HG02852 (cell line): ENCODE measurements around the gene BST2.

Experiments
- ATAC-seq: cut with Tn5 transposase; IDR thresholded peaks from one replicate; pipeline ENCODE4 v1.9.1; 2021; ENCODE audit warnings: mild to moderate bottlenecking, moderate library complexity; ENCODE audit not compliant: unreplicated experiment

Gene BST2

DNA sequence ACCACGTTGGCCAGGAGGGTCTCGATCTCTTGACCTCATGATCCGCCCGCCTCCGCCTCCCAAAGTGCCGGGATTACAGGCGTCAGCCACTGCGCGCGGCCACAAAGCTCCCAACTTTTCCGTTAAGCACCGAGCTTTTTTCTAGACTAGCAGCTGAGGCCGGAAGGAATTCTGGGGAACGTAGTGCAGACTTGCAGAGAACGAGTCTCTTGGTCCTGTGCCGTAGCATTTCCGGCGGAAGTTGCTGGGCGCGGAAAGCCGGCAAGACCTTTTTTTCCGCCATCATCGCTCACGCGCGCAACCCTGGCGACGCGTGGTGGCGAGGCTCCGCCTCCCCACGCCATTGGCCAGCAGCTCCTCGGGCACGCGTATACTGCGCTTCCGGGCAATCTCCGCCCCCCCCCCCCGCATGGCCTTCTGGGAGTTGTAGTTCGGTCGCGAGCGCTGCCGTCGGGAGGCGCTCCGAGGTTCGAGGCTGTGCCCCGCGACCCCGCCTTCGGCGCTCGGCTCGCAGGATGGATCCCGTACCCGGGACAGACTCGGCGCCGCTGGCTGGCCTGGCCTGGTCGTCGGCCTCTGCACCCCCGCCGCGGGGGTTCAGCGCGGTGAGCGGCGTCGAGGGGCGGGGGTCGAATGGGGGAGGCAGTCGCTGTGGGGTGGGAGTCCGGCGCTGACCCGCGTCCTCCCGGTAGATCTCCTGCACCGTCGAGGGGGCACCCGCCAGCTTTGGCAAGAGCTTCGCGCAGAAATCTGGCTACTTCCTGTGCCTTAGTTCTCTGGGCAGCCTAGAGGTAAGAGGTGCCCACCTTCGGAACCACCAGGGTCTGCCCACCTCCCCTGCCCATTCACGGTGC lies 14.4 kb upstream of the BST2 start, which contains the start of gene MVB12A:
Gene MVB12A, plus strand, starts transcription at position 427 of the 854 bp plus-strand sequence. Its CDS starts 89 bp downstream, at position 516.
- peak; percentile 88 for ATAC-seq

DNA sequence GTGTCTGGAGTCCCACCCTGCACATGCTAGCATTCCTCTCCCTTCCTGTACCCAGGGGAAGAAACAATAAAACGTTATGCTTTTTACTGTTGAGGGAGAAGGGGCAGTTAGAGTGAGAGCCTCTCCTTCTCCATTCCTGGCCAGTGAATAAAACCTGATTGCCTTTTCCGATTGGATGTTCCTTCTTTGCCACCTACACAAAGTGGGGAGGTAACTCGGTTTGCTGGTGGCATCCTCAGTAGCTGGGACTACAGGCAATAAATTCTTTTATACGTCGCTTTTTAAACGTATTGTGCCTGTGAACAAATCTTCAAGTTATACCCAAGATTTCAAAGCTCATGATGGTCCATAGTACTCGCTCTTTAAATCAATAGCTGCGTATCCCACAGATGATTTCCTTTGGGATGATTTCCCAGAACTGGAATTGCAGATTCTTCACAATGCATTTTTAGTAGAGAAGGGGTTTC lies 13.8 kb upstream of the BST2 start:
- no peak for ATAC-seq

DNA sequence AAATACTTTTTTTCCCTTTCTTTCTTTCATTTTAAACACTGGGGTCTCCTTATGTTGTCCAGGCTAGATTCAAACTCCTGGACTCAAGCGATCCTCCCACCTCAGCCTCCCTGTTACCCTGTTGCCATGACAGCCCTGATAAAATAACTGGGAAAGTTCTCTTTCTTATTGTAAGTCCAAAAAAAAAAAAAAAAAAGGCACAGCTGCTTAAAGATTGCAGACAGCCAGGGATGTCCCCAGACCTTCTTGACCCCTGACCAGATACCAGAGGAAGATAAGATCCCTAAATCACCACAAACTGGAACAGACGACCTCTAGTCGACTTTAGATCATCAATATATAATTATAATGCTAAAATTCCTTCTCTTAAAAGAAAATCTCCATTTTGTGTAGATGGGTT lies 13.3 kb upstream of the BST2 start:
- no peak for ATAC-seq

DNA sequence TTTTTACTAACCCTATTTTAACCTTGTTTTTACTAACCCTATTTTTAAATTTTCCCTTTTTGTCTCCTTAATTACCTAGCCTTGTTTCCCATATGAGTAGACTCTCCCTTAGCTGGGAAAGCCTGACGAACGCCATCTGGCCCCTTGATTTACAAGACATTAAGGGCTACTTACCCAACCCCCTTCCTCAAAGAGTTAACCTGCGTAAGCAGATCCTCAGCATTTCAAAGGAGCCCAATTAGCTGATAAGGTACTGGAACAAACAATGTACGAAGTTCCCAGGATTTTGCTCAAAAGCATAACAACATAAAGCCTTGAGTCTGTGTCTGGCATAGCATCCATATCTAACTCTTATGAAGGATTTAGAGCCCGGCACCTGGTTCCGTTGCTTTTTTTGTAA lies 9.7 kb upstream of the BST2 start:
- no peak for ATAC-seq

DNA sequence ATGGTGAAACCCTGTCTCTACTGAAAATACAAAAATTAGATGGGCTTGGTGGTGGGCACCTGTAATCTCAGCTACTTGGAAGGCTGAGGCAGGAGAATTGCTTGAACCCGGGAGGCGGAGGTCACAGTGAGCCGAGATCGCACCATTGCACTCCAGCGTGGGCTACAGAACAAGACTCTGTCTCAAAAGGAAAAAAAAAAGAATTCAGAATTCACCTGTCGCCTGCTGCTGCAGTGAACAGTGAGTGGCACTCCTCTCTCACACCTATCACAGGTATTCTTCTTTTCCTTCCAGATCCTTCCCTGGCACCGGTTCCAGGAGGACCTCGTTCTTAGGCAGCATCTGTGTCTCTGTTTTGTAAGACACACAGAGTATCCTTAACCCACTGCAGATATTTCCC lies 8.7 kb upstream of the BST2 start:
- no peak for ATAC-seq

DNA sequence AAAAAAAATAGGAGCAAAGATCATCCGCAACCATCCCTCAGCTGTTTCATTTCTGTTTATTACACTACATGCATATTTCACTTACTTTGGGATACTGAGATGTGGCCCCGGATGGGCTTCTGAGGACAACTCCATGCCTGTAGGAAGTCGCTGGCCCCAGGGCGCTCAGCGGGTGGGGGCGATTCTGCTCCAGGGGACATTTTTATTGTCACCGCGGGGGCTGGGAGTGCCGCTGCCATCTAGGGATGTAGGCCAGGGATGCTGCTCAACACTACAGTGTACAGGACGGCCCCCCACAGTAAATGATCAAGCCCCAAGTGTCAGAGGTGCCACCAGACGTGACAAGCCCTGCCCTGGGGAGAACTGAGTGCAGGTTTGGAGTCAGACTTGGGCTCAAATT lies 6.4 kb upstream of the BST2 start:
- ATAC-seq = no peak

DNA sequence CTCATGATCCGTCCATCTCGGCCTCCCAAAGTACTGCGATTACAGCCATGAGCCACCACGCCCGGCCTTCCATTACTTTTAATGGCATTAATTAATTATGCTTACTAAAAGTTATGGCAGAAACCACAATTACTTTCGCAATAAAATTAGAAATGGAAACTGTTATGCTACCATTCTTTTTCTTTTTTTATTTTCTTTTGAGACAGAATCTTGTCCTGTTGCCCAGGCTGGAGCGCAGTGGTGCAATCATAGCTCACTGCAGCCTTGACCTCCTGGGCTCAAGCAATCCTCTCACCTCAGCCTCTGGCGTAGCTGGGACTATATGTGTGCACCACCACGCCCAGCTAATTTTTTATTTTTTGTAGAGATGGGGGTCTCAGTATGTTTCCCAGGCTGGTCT lies 4.6 kb upstream of the BST2 start:
- ATAC-seq = no peak

DNA sequence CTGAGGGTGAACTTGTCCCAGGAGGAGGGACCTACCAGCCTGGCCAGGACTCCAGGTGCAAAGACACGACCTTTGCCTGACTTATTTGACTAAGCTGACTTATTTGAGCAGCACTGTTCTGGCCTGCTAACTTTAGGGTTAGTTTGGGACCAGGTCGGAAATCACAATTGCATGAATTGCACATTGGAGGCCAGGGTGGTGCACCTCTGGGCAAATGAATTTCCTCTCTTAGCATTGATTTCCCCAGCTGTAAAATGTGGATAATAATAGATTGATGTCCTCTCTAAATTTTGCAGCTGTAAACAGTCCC lies 1.4 kb upstream of the BST2 start:
- ATAC-seq = no peak

DNA sequence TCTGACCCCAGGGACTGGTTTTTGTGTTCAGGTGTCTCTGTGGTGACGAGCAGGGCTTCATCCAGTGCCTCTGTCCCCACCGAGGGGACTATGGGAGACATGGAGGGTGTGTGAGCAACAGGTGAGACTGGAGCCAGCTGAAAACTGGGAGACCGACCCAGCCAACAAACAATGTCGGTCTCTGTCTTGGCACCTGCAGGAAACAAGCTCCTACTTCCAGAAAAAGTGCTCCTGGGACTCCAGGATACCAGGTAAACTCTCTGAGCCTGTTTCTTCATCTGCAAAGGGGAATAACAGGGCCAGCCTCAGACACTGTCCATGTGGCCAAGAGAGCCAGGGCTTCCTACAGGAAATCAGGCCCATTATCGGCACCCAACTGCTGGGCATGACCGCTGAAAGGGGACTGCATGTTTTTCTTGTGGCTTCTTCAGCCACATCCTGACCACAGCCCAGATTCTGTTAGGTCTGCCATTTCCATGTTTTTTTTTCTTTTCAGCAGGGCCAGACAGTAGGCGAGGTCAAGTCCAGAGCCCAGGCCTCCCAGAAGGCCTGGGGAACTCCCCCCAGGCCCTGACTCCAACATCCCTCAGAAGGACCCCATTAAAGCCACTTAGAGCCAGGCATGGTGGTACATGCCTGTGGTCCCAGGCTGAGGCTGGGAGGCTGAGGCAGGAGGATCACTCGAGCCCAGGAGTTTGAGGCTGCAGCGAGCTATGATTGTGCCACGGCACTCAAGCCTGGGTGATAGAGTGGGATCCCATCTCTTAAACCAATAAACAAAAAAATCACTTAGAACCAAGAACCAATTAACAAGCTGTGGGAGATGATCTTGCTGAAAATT lies 836 bp upstream of the BST2 start:
- ATAC-seq = no peak

DNA sequence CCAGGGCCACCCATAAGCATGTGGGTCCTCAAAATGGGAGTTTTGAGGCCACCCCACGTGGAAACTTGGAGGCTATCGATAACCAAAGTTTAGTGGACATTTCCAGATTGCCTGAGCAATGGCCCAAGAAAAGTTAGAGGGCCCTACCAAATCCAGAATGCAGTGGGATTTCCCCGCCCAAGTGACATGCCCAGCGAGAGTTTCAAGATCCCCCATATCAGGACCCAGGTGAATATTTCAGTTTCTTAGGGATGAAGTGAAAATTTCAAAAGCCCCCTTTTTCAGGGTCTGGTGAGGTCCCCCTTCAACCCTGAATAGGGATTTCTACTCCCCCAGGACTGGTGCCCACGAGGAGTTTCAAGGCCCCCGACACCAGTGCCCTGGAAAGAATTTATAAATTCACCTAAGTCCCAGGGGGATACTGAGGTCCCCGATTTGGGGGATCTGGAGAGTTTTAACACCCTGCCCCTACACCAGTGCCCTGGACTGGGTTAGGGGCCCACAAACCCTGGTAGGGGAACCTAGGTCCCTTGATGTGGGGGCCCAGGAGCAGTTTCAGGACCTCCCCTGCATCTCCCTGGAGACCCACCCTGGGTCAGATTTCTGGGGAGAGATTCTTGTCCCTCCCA lies 695 bp downstream of the BST2 start:
- no peak for ATAC-seq

DNA sequence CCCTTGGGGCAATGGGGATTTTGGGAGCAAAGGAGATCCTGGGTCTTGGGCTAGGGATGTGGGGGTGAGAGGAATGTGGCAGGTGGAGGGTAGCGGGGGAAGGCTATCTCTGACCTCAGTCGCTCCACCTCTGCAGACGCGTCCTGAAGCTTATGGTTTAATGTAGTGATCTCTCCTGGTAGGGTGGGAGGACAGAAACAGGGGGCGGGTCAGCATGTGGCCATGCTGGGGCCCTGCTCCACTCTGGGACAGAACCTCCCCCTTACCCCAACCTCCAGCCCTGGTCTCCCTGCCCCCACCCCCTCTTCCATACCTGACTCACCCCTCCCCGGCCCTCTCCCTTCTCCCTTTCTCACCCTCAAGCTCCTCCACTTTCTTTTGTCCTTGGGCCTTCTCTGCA lies 1.4 kb downstream of the BST2 start:
- ATAC-seq = no peak

DNA sequence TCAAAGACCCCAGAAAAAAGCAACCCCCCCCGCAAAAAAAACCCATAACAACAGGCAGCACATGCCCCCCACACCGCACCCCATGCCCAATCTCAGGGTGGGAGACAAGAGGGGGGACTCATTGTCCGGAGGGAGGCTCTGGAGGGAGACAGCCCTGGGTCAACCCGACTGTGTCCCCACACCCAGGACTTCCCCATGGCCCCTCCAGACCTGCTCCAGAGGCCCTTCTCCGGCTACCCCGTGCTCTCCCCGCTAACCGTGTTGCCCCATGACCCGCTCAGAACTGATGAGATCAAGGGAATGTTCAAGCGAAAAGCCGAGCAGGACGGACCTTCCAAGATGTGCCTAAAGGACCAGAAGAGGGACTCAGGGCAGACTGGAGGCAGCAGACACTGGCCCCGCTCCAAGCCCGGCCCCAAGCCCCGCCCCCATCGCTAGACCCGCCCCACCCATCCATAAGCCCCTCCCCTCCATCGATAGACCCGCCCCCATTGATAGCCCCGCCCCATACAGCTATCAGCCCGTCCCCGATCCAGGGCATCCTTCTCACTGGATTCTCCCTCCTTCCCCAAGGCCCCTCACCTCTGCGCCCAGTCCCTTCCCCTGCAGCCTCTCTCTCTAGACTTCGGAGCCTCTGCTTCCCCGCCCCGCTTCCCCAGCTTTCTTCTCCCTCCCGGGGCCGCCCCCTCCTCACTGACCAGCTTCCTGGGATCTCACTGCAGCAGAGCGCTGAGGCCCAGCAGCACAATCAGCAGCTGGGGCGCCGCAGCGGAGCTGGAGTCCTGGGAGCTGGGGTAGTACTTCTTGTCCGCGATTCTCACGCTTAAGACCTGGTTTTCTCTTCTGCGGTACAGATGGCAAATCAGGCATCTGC lies 2.2 kb downstream of the BST2 start:
- no peak for ATAC-seq

DNA sequence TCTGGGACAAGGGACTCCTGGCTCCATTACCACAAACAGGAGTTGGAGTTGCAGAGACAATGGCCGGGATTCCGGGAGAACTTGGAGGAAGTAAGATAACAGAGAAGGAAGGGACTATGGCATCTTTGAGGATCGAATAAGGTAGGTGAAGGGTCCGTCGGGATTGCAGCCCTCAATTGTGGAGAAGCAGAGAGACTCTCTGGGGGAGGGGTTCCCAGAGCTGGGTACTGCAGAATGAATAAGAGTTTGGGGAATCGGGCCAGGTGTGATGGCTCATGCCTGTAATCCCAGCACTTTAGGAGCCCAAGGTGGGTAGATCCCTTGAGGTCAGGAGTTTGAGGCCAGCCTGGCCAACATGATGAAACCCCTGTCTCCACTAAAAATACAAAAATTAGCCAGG lies 3.8 kb downstream of the BST2 start:
- ATAC-seq = no peak

DNA sequence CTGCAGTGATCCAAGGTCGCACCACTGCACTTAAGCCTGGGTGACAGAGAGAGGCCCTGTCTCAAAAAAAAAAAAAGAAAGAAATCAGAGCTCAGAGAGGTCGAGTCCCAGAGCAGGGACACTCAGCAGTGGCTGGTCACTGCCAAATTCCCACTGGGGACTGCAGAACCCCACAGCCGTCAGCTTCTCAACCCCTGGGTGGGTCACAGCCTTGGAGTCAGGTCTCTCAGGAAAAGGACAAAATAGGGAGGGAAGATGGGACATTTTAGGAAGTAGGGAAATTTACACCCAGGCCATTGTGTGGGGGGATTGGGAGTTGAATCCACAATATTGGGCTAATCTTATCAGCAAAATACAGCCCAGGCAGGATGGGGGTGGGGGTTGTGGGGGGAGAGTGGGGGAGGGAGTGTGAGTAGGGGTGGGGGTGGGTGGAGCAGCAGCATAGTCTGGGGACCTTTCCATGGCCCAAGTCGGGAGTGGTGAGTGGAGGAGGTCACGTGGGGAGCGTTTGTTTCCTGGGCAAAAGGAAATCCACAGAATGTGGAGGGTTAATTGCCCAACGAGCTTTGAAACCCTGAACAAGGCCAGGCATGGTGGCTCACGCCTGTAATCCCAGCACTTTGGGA lies 6.4 kb downstream of the BST2 start:
- no peak for ATAC-seq

DNA sequence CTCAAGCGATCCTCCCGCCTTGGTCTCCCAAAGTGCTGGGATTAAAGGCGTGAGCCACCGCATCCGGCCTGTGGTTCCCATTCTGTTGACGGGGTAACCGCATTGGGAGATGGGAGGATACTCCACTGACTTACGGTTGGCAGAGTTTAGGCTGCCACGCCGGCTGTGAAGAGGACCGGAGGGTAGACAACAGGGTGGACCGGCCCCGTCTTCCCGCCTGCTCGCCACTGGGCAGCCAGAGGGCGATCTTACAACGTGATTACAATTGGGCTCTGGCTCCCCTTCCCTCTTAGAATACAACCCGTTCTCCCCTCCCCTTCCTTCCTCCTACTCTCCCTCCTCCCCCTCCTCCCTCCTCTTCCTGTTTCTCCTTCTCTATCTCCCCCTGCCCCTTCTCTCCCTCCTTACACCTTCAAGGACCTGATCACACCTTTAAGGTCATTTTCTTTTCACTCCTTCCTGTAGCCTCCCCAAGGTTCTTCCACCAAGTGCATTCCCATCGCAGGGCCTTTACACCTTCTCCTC lies 10.5 kb downstream of the BST2 start:
- no peak for ATAC-seq

DNA sequence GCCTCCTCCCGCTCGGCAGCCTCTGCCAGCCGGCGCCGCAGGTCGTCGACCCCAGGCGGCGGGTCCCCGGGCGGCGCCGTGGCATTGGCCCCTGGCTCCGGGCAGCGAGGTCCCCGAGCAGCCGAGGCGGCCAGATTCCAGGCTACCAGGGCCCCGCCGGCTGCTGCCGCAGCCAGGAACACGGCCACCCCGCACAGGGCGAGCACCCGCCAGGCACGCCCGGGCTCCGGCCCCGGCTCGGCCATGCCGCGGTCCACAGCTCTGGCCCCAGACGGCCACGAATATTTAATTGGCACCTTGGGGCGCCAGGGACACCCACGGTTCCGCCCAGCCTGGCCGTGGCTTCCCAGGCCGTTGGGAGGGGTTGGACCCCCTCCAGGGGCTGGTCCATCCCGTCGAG lies 11.5 kb downstream of the BST2 start, which contains the start of gene CCDC194:
Gene CCDC194, minus strand, starts transcription at position 283 of the 400 bp plus-strand sequence. Its CDS starts 38 bp downstream, at position 245.
- ATAC-seq = no peak

DNA sequence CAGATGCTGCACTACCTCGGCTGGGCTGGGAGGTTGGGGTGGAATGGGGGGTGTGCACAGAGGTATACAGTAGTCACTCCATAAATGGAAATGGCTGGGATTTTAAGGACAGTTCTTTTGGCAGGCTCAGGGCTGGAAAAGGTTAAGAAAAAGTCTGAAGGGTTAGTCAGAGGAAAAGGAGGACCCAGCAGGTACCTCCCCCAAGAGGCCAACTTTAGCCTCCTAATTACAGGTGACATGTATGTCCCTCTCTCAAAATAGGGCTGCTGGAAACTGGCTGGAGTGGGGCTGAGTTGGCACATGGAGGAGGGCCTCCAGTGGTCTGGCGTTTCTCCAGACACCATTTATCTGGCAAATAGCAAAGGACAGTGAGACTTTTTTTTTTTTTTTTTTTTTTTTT lies 12.4 kb downstream of the BST2 start:
- no peak for ATAC-seq

DNA sequence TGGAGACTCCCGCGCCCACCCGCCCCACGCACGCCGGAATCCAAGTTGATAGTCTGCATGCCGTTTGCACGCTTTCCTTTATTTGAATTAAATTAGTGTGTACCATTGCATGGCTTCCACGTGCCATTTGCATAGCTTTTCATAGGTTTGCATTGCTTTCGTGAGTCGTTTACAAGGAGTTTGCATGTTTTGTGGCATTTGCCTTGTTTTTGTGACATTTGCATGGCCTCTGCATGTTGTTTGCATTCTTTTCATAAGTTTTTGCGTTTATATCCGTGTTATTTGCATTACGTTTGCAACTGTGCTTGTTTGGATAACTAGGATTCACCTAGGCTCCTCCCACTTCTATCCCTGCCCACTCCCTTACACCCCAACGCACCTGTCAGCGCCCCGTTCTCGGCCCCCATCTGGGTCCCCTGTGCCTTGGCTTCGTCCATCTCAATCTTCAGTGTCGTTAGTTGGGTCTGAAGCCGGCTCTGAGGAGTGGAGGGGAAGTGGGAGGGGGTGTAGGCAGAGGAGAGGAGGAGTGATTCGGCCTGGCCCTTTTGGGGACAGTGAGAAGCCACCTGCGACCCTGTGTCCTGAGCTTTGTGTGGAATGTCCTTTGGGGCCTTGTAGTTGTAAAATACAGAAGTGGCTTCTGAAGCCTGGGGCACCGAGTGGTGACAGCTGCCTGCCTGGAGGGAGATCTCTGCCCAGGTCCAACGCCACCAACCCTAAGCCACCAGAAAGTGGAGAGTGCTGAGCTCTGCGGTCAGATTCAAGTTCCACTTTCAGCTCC lies 13.9 kb downstream of the BST2 start:
- peak; percentile 18 for ATAC-seq
